Colonic mucosa (tissue), 4 donors: ENCODE data around the gene KCNK3. TPM values are rescaled to one million over a fixed set of nuclear protein-coding genes. Genes with fewer than 3 reads are reported as not detected.

Experiments used
- DNase-seq: peaks from one replicate; pipeline ENCODE4 v3.0.0-alpha.2; 2020
- H3K27ac ChIP-seq: fragments of 200-600 bp; one replicate; pipeline ENCODE4 v1.8.0; 2021
- H3K27me3 ChIP-seq: fragments of 200-600 bp; one replicate; pipeline ENCODE4 v1.8.0; 2021
- H3K36me3 ChIP-seq: fragments of 200-600 bp; one replicate; pipeline ENCODE4 v1.8.0; 2021
- H3K4me1 ChIP-seq: fragments of 200-600 bp; one replicate; pipeline ENCODE4 v1.8.0; 2021; ENCODE audit warnings: mild to moderate bottlenecking
- H3K4me3 ChIP-seq: fragments of 200-600 bp; one replicate; pipeline ENCODE4 v1.8.0; 2021
- H3K9ac ChIP-seq, 2 donors: one replicate each; pipeline ENCODE4 v1.7.0; 2013; ENCODE audit warnings: control low read depth in 2 of 2, low read depth in 2 of 2, low read length in 2 of 2
- H3K9me3 ChIP-seq: fragments of 200-600 bp; one replicate; pipeline ENCODE4 v1.8.0; 2021
- intact Hi-C: fragments of 100-400 bp; cut with DNase I; formaldehyde crosslinking; loops from one replicate; pipeline ENCODE4 v1.14.1; 2022
- total RNA-seq, 2 donors: library from RNA; stranded (reverse); fragmentation: NEBNext Ultra II Directional in 1 of 2; extraction: Animal tissue kit (Norgen Biotek cat#: 25700) in 1 of 2; gene quantifications; one replicate each; pipeline ENCODE4 v1.2.1, GENCODE V29; 2021
- TF ChIP-seq, protein P1 (sequence below): fragments of 200-600 bp; IDR thresholded peaks from one replicate; pipeline ENCODE4 v1.8.0; 2022; ENCODE audit warnings: antibody characterized with exemption, mild to moderate bottlenecking
- donor health status: healthy.
- donor health status: DM: no; HTN: no; CAD: no.
- donor health status: DM: no; HTN: no; CAD: no.

Gene KCNK3
- total RNA-seq, 2 donors from 2014 or later = 1.2 to 1.5 TPM

DNA sequence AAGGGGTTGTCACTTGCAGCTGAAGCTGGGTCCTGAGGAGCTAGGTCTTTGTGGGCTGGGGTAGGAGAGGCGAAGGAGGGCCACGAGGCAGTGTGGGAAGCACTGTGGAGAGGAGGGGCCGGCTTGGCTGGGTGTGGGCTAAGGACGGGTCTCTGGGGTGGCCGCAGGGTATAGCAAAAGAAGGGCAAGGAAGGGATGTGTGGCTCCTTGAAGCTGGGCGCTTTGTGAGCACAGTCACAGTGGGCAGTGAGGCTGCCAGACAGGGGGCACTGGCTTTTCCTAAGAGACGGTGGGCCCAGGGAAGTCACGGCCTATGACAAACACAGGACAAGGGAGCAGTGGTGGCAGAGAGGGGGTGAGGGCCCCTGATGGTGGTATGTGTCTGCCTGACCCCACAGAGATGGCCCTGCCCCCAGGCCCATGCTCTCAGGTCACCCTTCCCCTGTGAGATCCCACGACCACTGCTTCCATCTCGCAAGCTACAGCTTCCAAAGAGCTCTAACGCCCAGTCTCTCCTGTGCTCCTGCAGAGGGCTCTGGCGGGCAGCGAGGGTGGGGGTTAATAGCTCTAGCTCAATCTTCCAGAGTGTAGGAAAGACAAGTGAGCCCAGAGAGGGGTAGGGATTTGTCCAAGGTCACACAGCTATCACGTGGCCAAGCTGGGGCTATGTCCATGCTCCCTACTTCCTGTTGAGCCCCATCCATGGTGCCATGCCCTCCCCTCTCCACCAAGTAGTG, 32.4 kb downstream of the KCNK3 start:
- no peak overlapping the region for H3K27ac ChIP-seq
- peaks cover 15% of the 10 kb centered on the region for H3K4me1 ChIP-seq

DNA sequence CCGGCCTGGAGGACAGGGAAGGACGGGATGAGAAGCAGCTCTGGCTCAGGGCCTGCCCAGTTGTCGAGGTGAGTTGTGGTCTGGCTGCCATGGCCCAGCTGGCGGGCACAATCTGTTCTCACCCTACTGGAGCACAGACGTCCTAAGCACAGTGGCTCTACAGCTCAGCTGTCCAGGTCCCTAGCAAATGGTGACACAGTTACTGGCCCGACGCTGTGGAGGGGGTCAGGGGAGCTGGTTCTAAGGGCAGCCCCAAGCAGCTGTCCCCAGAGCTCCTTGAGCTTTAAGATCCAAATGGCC, 32.9 kb downstream of the KCNK3 start:
- Histone ChIP-seq H3K9me3 (no peaks in the 10 kb centered on the region), H3K36me3 (no peaks in the 10 kb centered on the region), H3K27me3 (no peaks in the 10 kb centered on the region), H3K27ac (no peak overlapping the region), H3K4me1 (peaks cover 15% of the 10 kb centered on the region), H3K4me3 (no peak overlapping the region), H3K9ac (no peak overlapping the region)
- no peak for DNase-seq
- TF ChIP-seq, protein P1, sequence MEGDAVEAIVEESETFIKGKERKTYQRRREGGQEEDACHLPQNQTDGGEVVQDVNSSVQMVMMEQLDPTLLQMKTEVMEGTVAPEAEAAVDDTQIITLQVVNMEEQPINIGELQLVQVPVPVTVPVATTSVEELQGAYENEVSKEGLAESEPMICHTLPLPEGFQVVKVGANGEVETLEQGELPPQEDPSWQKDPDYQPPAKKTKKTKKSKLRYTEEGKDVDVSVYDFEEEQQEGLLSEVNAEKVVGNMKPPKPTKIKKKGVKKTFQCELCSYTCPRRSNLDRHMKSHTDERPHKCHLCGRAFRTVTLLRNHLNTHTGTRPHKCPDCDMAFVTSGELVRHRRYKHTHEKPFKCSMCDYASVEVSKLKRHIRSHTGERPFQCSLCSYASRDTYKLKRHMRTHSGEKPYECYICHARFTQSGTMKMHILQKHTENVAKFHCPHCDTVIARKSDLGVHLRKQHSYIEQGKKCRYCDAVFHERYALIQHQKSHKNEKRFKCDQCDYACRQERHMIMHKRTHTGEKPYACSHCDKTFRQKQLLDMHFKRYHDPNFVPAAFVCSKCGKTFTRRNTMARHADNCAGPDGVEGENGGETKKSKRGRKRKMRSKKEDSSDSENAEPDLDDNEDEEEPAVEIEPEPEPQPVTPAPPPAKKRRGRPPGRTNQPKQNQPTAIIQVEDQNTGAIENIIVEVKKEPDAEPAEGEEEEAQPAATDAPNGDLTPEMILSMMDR = no peak
- intact Hi-C loops = no loop called here

More for the DNA sequence above, 32.4 kb downstream of the KCNK3 start:
- Histone ChIP-seq H3K27me3 (no peaks in the 10 kb centered on the region), H3K36me3 (no peaks in the 10 kb centered on the region), H3K4me3 (no peak overlapping the region), H3K9me3 (no peaks in the 10 kb centered on the region), H3K9ac (peak overlapping the region in 1 of 2 donors; percentile 31)
- intact Hi-C loops = no loop called here
- TF ChIP-seq, protein P1 = no peak
- no peak for DNase-seq

DNA sequence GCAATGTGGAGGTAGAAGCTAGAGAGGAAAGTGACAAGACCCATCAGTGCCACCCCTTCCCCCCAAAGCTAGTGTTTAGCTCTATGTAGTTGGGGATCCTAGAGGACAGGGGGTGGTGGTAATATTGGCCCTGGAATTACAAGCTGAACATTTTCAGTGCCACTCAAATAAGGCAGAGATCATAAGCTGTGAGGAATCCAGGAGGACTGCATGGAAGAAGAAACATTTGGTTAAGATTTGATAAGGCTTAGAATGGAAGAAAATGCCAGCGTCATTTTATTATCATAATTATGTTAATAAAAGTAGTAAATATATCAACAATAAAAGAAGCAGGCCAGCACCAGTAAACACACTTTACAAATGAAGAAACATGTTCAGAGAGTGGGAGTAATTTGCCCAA, 33.7 kb downstream of the KCNK3 start:
- no peak for DNase-seq
- Histone ChIP-seq H3K9me3 (no peaks in the 10 kb centered on the region), H3K27me3 (no peaks in the 10 kb centered on the region), H3K36me3 (no peaks in the 10 kb centered on the region), H3K9ac (no peak overlapping the region), H3K27ac (no peak overlapping the region), H3K4me3 (no peak overlapping the region), H3K4me1 (peaks cover 9% of the 10 kb centered on the region)
- intact Hi-C loops = no loop called here
- TF ChIP-seq, protein P1 = no peak

DNA sequence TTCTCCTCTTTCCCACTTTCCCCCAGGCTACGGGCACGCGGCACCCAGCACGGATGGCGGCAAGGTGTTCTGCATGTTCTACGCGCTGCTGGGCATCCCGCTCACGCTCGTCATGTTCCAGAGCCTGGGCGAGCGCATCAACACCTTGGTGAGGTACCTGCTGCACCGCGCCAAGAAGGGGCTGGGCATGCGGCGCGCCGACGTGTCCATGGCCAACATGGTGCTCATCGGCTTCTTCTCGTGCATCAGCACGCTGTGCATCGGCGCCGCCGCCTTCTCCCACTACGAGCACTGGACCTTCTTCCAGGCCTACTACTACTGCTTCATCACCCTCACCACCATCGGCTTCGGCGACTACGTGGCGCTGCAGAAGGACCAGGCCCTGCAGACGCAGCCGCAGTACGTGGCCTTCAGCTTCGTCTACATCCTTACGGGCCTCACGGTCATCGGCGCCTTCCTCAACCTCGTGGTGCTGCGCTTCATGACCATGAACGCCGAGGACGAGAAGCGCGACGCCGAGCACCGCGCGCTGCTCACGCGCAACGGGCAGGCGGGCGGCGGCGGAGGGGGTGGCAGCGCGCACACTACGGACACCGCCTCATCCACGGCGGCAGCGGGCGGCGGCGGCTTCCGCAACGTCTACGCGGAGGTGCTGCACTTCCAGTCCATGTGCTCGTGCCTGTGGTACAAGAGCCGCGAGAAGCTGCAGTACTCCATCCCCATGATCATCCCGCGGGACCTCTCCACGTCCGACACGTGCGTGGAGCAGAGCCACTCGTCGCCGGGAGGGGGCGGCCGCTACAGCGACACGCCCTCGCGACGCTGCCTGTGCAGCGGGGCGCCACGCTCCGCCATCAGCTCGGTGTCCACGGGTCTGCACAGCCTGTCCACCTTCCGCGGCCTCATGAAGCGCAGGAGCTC, 35.4 kb downstream of the KCNK3 start:
- TF ChIP-seq, protein P1 = no peak
- Histone ChIP-seq H3K9ac (no peak overlapping the region), H3K27ac (no peak overlapping the region), H3K4me1 (peaks cover 6% of the 10 kb centered on the region), H3K27me3 (no peaks in the 10 kb centered on the region), H3K36me3 (no peaks in the 10 kb centered on the region), H3K9me3 (no peaks in the 10 kb centered on the region), H3K4me3 (no peak overlapping the region)
- intact Hi-C loops = no loop called here
- no peak for DNase-seq

DNA sequence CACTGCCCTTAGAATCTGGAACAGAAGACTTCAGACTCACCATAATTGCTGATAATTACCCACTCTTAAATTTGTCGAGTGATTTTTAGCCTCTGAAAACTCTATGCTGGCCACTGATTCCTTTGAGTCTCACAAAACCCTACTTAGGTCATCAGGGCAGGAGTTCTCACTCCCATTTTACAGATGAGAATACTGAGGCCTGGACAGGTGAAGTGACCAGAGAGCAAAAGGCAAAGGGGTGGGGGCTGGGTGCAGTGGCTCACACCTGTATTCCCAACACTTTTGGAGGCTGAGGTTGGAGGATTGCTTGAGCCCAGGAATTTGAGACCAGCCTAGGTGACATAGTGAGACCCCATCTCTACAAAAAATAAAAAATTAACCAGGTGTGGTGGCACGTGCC, 36.8 kb downstream of the KCNK3 start:
- Histone ChIP-seq H3K27me3 (no peaks in the 10 kb centered on the region), H3K4me1 (peaks cover 1% of the 10 kb centered on the region), H3K4me3 (no peak overlapping the region), H3K9ac (no peak overlapping the region), H3K36me3 (no peaks in the 10 kb centered on the region), H3K9me3 (no peaks in the 10 kb centered on the region), H3K27ac (no peak overlapping the region)
- intact Hi-C loops = no loop called here
- TF ChIP-seq, protein P1 = no peak
- DNase-seq = no peak
